Kidney epithelial cell (primary cell): ENCODE data around the gene CPT1A. TPM values are rescaled to one million over a fixed set of nuclear protein-coding genes. Genes with fewer than 3 reads are reported as not detected.

Experiments
- DNase-seq: peaks from one replicate; pipeline ENCODE4 v3.0.0-alpha.2; 2010; ENCODE audit warnings: low read depth
- H3K27me3 ChIP-seq: 2 replicates; pipeline ENCODE4 v1.6.0; 2011; ENCODE audit warnings: low read length; ENCODE audit not compliant: control insufficient read depth, insufficient read depth
- H3K36me3 ChIP-seq: 2 replicates; pipeline ENCODE4 v1.5.1; 2011; ENCODE audit warnings: low read length; ENCODE audit not compliant: control insufficient read depth, insufficient read depth
- H3K4me3 ChIP-seq: 2 replicates; pipeline ENCODE4 v1.5.1; 2011; ENCODE audit warnings: low read depth, mild to moderate bottlenecking, control low read depth, low read length
- CTCF ChIP-seq: IDR thresholded peaks from 2 replicates; pipeline ENCODE4 v1.5.1; 2011; ENCODE audit warnings: mild to moderate bottlenecking, moderate library complexity, low read length, control low read depth, inconsistent platforms; ENCODE audit not compliant: insufficient read depth, poor library complexity, severe bottlenecking
- total RNA-seq: library from RNA; depleted of rRNA; stranded (reverse); fragments of >200 nt; gene quantifications from 2 replicates; pipeline ENCODE4 v1.2.3, GENCODE V29; 2015

CPT1A gene
- total RNA-seq, 1 donor from 2014 or later = 15.4 TPM

DNA sequence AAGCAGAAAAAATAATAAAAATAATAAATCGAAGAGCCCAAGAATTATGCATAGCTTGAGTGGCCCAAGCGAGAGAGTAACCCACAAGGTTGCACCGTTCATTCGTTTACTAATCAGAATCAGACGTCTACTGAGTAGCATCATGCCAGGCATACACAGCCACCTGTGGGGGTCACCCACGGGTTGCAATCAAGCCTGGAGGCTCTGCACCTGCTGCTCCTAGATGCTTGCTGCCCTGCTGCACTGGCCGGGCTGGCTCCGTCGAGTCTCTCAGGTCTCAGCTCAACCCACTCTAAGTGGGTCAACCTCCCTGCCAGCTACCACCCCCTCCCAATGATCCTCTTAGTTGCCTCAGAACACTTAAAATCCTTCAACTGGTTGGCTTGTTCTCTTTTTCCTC lies 88.4 kb downstream of the CPT1A start:
- no peak for TF ChIP-seq CTCF
- Histone ChIP-seq H3K36me3 (no peaks in the 10 kb centered on the region), H3K27me3 (no peaks in the 10 kb centered on the region), H3K4me3 (no peak overlapping the region)
- no peak for DNase-seq

DNA sequence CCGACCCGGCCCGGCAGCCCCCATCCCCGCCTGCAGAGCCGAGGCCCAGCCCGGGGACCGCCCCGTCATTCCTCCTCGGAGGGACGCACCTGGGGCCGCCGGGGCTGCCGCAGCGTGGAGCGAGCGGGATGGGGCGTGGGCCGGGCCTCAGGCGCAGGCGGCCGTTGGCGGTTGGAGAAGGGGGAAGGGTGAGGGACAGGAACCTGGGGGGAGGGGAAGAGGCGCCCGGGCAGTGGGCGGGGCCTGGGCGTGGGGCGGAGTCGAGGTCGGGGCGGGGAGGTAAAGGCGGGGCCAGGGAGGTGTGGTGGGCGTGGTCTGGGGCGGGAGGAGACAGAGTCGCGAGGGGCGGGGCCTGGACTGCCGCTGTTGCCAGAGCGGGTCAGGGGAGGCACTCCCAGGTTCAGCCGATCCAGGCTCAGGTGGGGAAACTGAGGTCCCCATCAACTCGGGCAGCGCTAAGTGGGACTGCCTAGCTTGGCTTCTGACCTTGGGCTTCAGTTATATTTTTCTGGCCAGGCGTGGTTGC lies 90.3 kb downstream of the CPT1A start, which contains the start of gene TESMIN:
Gene TESMIN (minus strand): TSS at position 190 of the 526 bp plus-strand sequence. CDS start 860 bp downstream, outside the sequence.
- H3K4me3 ChIP-seq = peak within 1 kb of the TSS; percentile 45
- no peak for DNase-seq
- no peak for TF ChIP-seq CTCF
- H3K36me3 ChIP-seq = no peaks in the 10 kb centered on the region
- H3K27me3 ChIP-seq = no peaks in the 10 kb centered on the region

DNA sequence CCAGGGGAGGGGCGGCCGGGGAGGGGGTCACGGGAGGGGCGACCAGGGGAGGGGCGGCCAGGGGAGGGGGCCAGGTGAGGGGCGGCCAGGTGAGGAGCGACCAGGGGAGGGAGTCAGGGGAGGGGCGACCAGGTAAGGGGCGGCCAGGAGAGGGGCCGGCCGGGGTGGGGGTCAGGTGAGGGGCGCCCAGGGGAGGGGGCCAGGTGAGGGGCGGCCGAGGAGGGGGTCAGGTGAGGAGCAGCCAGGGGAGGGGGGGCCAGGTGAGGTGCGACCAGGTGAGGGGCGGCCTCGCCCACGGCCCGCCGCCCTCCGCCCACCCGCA lies 90.8 kb downstream of the CPT1A start:
- Histone ChIP-seq H3K36me3 (no peaks in the 10 kb centered on the region), H3K4me3 (peak overlapping the region; percentile 45), H3K27me3 (no peaks in the 10 kb centered on the region)
- DNase-seq = no peak
- no peak for TF ChIP-seq CTCF

DNA sequence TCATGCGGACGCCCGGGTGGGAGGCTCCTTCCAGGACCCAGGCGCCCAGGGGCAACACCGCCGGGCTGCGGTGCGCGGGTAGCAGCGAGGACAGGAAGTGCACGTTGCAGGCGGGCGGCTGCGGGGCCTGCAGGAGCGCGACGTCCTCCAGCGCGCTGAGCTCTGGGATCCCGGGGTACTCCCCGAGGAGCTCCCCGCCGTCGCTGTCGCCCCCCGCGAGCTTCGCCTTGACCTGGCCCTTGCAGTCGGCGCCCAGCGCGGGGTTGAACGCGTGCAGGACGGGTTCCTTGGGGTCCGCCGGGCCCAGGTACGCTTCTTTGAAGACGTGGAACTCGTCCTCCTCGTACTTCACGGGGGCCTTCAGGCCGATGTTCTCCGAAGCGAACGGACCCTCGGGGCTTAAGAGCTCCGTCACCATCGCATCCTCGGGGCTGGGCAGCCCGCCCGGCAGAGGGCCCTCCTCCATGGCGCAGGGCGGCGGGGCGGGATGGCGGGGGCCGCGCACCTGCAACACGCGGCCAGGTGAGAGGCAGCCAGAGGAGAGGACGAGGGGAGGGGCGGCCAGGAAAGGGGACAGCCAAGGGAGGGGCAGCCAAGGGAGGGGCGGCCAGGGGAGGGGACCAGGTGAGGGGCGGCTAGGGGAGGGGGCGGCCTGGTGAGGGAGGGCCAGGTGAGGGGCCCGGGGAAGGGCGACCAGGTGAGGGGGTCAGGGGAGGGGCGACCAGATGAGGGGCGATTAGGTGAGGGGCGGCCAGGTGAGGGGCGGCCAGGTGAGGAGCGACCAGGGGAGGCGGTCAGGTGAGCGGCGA lies 91.3 kb downstream of the CPT1A start:
- Histone ChIP-seq H3K4me3 (peak overlapping the region; percentile 45), H3K27me3 (no peaks in the 10 kb centered on the region), H3K36me3 (no peaks in the 10 kb centered on the region)
- no peak for TF ChIP-seq CTCF
- no peak for DNase-seq

DNA sequence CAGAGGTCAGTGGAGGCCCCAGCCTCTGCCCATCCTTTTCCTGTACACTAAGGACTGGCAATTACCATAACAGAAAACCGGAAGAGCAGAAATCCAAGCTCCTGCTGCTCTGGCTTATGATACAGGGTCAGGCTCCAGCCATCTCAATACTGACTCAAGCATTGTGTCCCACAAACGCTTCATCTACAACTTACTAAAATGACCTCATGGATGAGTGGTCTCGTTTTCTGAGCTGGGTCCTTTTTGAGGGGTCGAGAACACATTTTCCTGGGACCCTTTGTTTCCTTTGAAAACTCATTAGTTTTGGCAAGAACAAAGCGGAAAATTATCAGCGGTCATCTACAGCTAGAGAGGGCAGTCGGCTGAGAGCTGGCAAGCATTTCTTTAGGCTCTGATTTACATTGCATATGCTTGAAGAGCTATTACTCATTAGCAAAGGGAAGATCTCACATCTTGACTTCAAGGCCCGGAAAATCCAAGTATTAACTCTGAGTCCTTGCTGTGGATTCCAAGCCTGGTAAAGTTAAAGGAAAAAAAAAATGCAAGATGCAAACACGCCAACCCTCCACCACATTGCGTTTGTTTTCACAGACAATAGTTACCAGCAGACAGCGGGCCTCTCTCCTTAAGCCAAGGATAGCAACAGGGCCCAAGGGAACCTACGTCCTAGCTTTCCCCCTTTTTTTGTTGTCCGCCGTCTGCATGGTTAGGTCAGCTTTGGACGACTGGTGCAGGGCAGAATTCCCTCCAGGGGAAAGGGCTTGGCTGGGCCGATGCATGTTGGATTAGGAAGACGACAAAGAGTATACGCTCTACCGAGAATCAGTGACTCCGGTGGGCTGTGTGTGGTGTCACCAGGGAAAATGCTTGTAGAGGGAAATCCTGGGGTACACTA lies 92.2 kb downstream of the CPT1A start:
- H3K27me3 ChIP-seq = no peaks in the 10 kb centered on the region
- no peaks in the 10 kb centered on the region for H3K36me3 ChIP-seq
- DNase-seq = no peak
- no peak for TF ChIP-seq CTCF
- no peak overlapping the region for H3K4me3 ChIP-seq
